Kidney (tissue), 14 donors: ENCODE results near the gene SMIM43. TPM values are rescaled to one million over a fixed set of nuclear protein-coding genes. Genes with fewer than 3 reads are reported as not detected.
"Not testable (repeated sequence)": the region's sequence is repeated elsewhere in the genome, so short reads cannot be mapped to it uniquely, and the experiment has no call there.

Experiments
- DNase-seq, 5 donors: peaks; one replicate each; pipeline ENCODE4 v3.0.0-alpha.2; 2013 to 2020
- FAIRE-seq: peaks from 2 replicates; lab custom pipeline; 2012; peaks lifted over from hg19 to GRCh38; lab: Jason Lieb, UNC
- H3K27ac ChIP-seq, 2 donors: one replicate each; pipeline ENCODE4 v1.7.0; 2013; ENCODE audit warnings: low read depth in 2 of 2, low read length in 2 of 2, inconsistent platforms in 1 of 2
- H3K27me3 ChIP-seq: one replicate; pipeline ENCODE4 v1.7.1; 2013; ENCODE audit warnings: low read length, inconsistent platforms; ENCODE audit not compliant: control insufficient read depth, insufficient read depth
- H3K36me3 ChIP-seq, 3 donors: one replicate each; pipeline versions ENCODE4 v1.7.0 to v1.7.1; 2013; ENCODE audit warnings: low read length in 3 of 3, control low read depth in 1 of 3, inconsistent platforms in 1 of 3; ENCODE audit not compliant: insufficient read depth in 3 of 3, control insufficient read depth in 2 of 3
- H3K4me1 ChIP-seq, 3 donors: one replicate each; pipeline versions ENCODE4 v1.7.0 to v1.7.1; 2013; ENCODE audit warnings: low read length in 3 of 3, inconsistent platforms in 1 of 3, low read depth in 1 of 3; ENCODE audit not compliant: control insufficient read depth in 2 of 3, insufficient read depth in 2 of 3
- H3K4me3 ChIP-seq, 3 donors: one replicate each; pipeline versions ENCODE4 v1.7.0 to v1.8.1; 2013; ENCODE audit warnings: low read length in 3 of 3, control low read depth in 1 of 3, inconsistent platforms in 1 of 3
- H3K9ac ChIP-seq, 3 donors: one replicate each; pipeline versions ENCODE4 v1.7.0 to v1.7.1; 2013; ENCODE audit warnings: low read length in 3 of 3, control low read depth in 1 of 3, inconsistent platforms in 1 of 3
- H3K9me3 ChIP-seq, 3 donors: one replicate each; pipeline versions ENCODE4 v1.7.0 to v1.7.1; 2013; ENCODE audit warnings: low read length in 3 of 3, control low read depth in 1 of 3, inconsistent platforms in 1 of 3; ENCODE audit not compliant: control insufficient read depth in 2 of 3, insufficient read depth in 1 of 3
- intact Hi-C: fragments of 100-400 bp; cut with DNase I; formaldehyde crosslinking; loops from one replicate; pipeline ENCODE4 v1.11.1; 2022
- polyA plus RNA-seq: library from polyadenylated mRNA; stranded (reverse); fragments of 350-450 nt; fragmentation: Illumina TruSeq; extraction: RNeasy Lipid Tissue Mini Kit (QIAGEN cat#74804); gene quantifications from one replicate; pipeline ENCODE4 v1.2.3, GENCODE V29; 2014; ENCODE audit warnings: low read depth, low replicate concordance; ENCODE audit not compliant: insufficient read depth
- total RNA-seq: library from RNA; stranded (reverse); fragmentation: NEBNext Ultra II Directional; extraction: Animal tissue kit (Norgen Biotek cat#: 25700); gene quantifications from one replicate; pipeline ENCODE4 v1.2.1, GENCODE V29; 2021
- TF ChIP-seq, protein P1 (sequence below): IDR thresholded peaks from 3 replicates; pipeline ENCODE4 v1.5.1; 2012; ENCODE audit warnings: mild to moderate bottlenecking, moderate library complexity, borderline replicate concordance; ENCODE audit not compliant: insufficient read depth; ENCODE audit errors: extremely low read depth
- donor health status: control.
- donor health status: control.
- donor health status: control.
- donor health status: control.
- donor health status: control.
- donor health status: DM: yes; HTN: yes; CAD: no.
- donor health status: Normal renal cell carcinoma (clear cell type).

SMIM43 gene
- total and polyA plus RNA-seq, 2 donors from 2014 or later: not detected

DNA sequence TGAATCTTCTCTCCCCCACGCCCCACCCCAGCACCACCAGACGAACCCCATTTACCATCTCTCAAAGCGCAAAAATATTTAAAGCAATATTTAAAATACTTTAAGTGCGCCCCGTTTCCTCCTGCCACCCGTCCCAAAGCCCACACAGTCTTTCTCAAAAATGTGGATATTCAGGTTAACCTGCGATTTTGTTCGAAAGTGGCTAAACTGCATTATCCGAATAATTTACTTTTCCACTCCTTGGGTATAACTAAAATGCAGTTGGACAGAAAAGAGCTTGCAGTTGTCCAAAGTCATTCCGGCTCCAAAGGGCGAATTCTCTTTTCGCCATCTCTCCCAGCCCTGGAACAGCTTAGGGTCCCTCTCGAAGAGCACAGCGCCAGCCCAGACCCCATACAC lies 662 bp downstream of the SMIM43 start:
- no peaks in the 10 kb centered on the region for H3K9me3 ChIP-seq
- TF ChIP-seq, protein P1, sequence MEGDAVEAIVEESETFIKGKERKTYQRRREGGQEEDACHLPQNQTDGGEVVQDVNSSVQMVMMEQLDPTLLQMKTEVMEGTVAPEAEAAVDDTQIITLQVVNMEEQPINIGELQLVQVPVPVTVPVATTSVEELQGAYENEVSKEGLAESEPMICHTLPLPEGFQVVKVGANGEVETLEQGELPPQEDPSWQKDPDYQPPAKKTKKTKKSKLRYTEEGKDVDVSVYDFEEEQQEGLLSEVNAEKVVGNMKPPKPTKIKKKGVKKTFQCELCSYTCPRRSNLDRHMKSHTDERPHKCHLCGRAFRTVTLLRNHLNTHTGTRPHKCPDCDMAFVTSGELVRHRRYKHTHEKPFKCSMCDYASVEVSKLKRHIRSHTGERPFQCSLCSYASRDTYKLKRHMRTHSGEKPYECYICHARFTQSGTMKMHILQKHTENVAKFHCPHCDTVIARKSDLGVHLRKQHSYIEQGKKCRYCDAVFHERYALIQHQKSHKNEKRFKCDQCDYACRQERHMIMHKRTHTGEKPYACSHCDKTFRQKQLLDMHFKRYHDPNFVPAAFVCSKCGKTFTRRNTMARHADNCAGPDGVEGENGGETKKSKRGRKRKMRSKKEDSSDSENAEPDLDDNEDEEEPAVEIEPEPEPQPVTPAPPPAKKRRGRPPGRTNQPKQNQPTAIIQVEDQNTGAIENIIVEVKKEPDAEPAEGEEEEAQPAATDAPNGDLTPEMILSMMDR: no peak
- peaks cover 15% of the 10 kb centered on the region for H3K27me3 ChIP-seq
- FAIRE-seq (no peak), DNase-seq (no peak)
- no peak overlapping the region for H3K9ac ChIP-seq
- H3K27ac ChIP-seq: no peak overlapping the region
- H3K4me3 ChIP-seq: peak overlapping the region in 1 of 3 donors; percentile 4
- H3K4me1 ChIP-seq: no peaks in the 10 kb centered on the region
- H3K36me3 ChIP-seq: no peaks in the 10 kb centered on the region
- intact Hi-C loops: no loop called here

- H3K4me1 ChIP-seq: no peaks in the 10 kb centered on the region
- H3K27me3 ChIP-seq: peaks cover 10% of the 10 kb centered on the region
- intact Hi-C loops: no loop called here
- no peaks in the 10 kb centered on the region for H3K36me3 ChIP-seq
- FAIRE-seq (no peak), DNase-seq (no peak)
- H3K9me3 ChIP-seq: no peaks in the 10 kb centered on the region
- no peak overlapping the region for H3K27ac ChIP-seq
- no peak overlapping the region for H3K9ac ChIP-seq
- TF ChIP-seq, protein P1: no peak
- H3K4me3 ChIP-seq: no peak overlapping the region
Observed at GRCh38 chr4:121760205-121760604, 4.8 kb downstream of the SMIM43 start.

GRCh38 chr4:121758925-121759568 lies 5.9 kb downstream of the SMIM43 start:
- no peak overlapping the region for H3K27ac ChIP-seq
- H3K27me3 ChIP-seq: peaks cover 7% of the 10 kb centered on the region
- H3K9ac ChIP-seq: no peak overlapping the region
- no peaks in the 10 kb centered on the region for H3K9me3 ChIP-seq
- FAIRE-seq: no peak
- TF ChIP-seq, protein P1: no peak
- intact Hi-C loops: no loop called here
- H3K4me3 ChIP-seq: no peak overlapping the region
- no peaks in the 10 kb centered on the region for H3K36me3 ChIP-seq
- no peaks in the 10 kb centered on the region for H3K4me1 ChIP-seq
- DNase-seq: no peak

- H3K9ac ChIP-seq, FAIRE-seq, intact Hi-C loops, H3K4me3 ChIP-seq, H3K36me3 ChIP-seq, DNase-seq, H3K9me3 ChIP-seq, H3K27ac ChIP-seq, H3K27me3 ChIP-seq, H3K4me1 ChIP-seq: not testable (repeated sequence)
Observed at GRCh38 chr4:121752142-121752541, 12.8 kb downstream of the SMIM43 start.
